ENCODE data around the gene SCN3A. TPM values are rescaled to one million over a fixed set of nuclear protein-coding genes. Genes with fewer than 3 reads are reported as not detected.

Gene SCN3A
- total and polyA plus RNA-seq, 2 of the 13 experiments (the other 11 are each of a cell fraction or from before 2014, with no cell fraction given), result not detected

- no peak overlapping the region for H3K27ac ChIP-seq (ENCODE audit: extremely low read length, insufficient read depth, low read length)
- no peaks in the 10 kb centered on the region for H3K27me3 ChIP-seq (ENCODE audit: control insufficient read depth in 1 of 2, insufficient read depth in 2 of 2, low read length in 2 of 2)
- H3K36me3 ChIP-seq (replicated peaks in 1 of 2; ENCODE audit: control insufficient read depth in 1 of 2, insufficient read depth in 2 of 2, low read length in 2 of 2), result no peaks in the 10 kb centered on the region
- FAIRE-seq (no peak), ATAC-seq (peak; percentile 56), DNase-seq (ENCODE audit: low spot score) (no peak)
- peak overlapping the region; percentile 42 for H2AFZ ChIP-seq (ENCODE audit: low read length)
- peaks cover 13% of the 10 kb centered on the region for H3K4me1 ChIP-seq (ENCODE audit: insufficient read depth, low read length)
- H3K9me3 ChIP-seq (ENCODE audit: low read length), result peaks cover 12% of the 10 kb centered on the region
- no peaks in the 10 kb centered on the region for H3K79me2 ChIP-seq (ENCODE audit: insufficient read depth, low read length)
- no TSS peak for BruUV-seq (replicated peaks)
- H3K4me2 ChIP-seq (ENCODE audit: low read depth, low read length), result peak overlapping the region; percentile 51
- H3K4me3 ChIP-seq (replicated peaks in 1 of 3; ENCODE audit: insufficient read depth in 1 of 3, low read depth in 2 of 3, low read length in 3 of 3), result peak overlapping the region in 1 of 3 experiments; percentile 12; a peak in 1 of 6 replicates
- TF ChIP-seq ZNF75D (CRISPR knock-in tag; IDR thresholded peaks at IDR 0.05; ENCODE audit: borderline replicate concordance) (no peak), GABPA (IDR thresholded peaks at IDR 0.05; ENCODE audit: low read depth, low read length) (no peak), GABPA (CRISPR knock-in tag; IDR thresholded peaks at IDR 0.05; ENCODE audit: low read depth) (peak; percentile 37; the same call in 1 of the 2 replicates), GTF3A (CRISPR knock-in tag; conservative IDR thresholded peaks at IDR 0.05) (no peak), NR2C2 (CRISPR knock-in tag; IDR thresholded peaks at IDR 0.05; ENCODE audit: borderline replicate concordance) (peak; percentile 69)
- POLR2A ChIA-PET, result no interaction called here
- intact Hi-C loops (cut with micrococcal nuclease; ENCODE audit: unreplicated experiment) (no loop called here), in situ Hi-C loops (cut with HindIII; ENCODE audit: extremely low pct_ligation_motif_present, low pct_unique_long_range_greater_than_20kb) (no loop called here)
- CTCF ChIA-PET (ENCODE audit: low intra/inter-chr PET ratio, low total read pairs), result no interaction called here
- 12% methylated on average over 4 of the region's 4 CpGs for WGBS (ENCODE audit: low lambda C conversion rate)
- H3K9ac ChIP-seq (ENCODE audit: insufficient read depth, low read depth, low read length), result no peak overlapping the region
- H4K20me1 ChIP-seq (ENCODE audit: insufficient read depth, low read length), result no peaks in the 10 kb centered on the region
These were observed 120.5 kb downstream of the SCN3A start for GRCh38 chr2:165083326-165083725.

GRCh38 chr2:165082479-165082878 is 121.4 kb downstream of the SCN3A start:
- ATAC-seq (no peak), FAIRE-seq (no peak), DNase-seq (ENCODE audit: low spot score) (no peak)
- no peak overlapping the region for H3K4me2 ChIP-seq (ENCODE audit: low read depth, low read length)
- no peak overlapping the region for H3K9ac ChIP-seq (ENCODE audit: insufficient read depth, low read depth, low read length)
- peaks cover 13% of the 10 kb centered on the region for H3K4me1 ChIP-seq (ENCODE audit: insufficient read depth, low read length)
- intact Hi-C loops (cut with micrococcal nuclease; ENCODE audit: unreplicated experiment) (no loop called here), in situ Hi-C loops (cut with HindIII; ENCODE audit: extremely low pct_ligation_motif_present, low pct_unique_long_range_greater_than_20kb) (no loop called here)
- H3K27ac ChIP-seq (ENCODE audit: extremely low read length, insufficient read depth, low read length), result no peak overlapping the region
- H3K79me2 ChIP-seq (ENCODE audit: insufficient read depth, low read length), result no peaks in the 10 kb centered on the region
- H4K20me1 ChIP-seq (ENCODE audit: insufficient read depth, low read length), result no peaks in the 10 kb centered on the region
- H3K4me3 ChIP-seq (replicated peaks in 1 of 3; ENCODE audit: insufficient read depth in 1 of 3, low read depth in 2 of 3, low read length in 3 of 3), result no peak overlapping the region
- BruUV-seq (replicated peaks), result no TSS peak
- no peaks in the 10 kb centered on the region for H3K36me3 ChIP-seq (replicated peaks in 1 of 2; ENCODE audit: control insufficient read depth in 1 of 2, insufficient read depth in 2 of 2, low read length in 2 of 2)
- no peak overlapping the region for H2AFZ ChIP-seq (ENCODE audit: low read length)
- ChIA-PET POLR2A (no interaction called here), CTCF (ENCODE audit: low intra/inter-chr PET ratio, low total read pairs) (no interaction called here)
- peaks cover 12% of the 10 kb centered on the region for H3K9me3 ChIP-seq (ENCODE audit: low read length)
- no peaks in the 10 kb centered on the region for H3K27me3 ChIP-seq (ENCODE audit: control insufficient read depth in 1 of 2, insufficient read depth in 2 of 2, low read length in 2 of 2)
- TF ChIP-seq ELF3 (CRISPR knock-in tag; IDR thresholded peaks at IDR 0.05) (no peak), HDAC2 (CRISPR knock-in tag; IDR thresholded peaks at IDR 0.05) (no peak), ZNF160 (CRISPR knock-in tag; IDR thresholded peaks at IDR 0.05) (peak; percentile 100), ZMYM3 (CRISPR knock-in tag; IDR thresholded peaks at IDR 0.05) (no peak), ZNF570 (CRISPR knock-in tag; IDR thresholded peaks at IDR 0.05; ENCODE audit: borderline replicate concordance) (no peak), HNF1A (IDR thresholded peaks at IDR 0.05; ENCODE audit: low read depth) (no peak), HNF1A (CRISPR knock-in tag; IDR thresholded peaks at IDR 0.05; ENCODE audit: borderline replicate concordance) (no peak), ZNF225 (CRISPR knock-in tag; IDR thresholded peaks at IDR 0.05) (no peak)

Measured in HepG2 (cell line).